Gastrocnemius medialis (tissue), 4 donors: ENCODE data around the gene TLK2. TPM values are rescaled to one million over a fixed set of nuclear protein-coding genes. Genes with fewer than 3 reads are reported as not detected.
"Not testable (repeated sequence)": the region's sequence is repeated elsewhere in the genome, so short reads cannot be mapped to it uniquely, and the experiment has no call there.

Experiments
- ATAC-seq, 2 donors: fragments of 150-250 bp; one replicate each; pipeline ENCODE4 v1.9.1; 2016
- DNase-seq, 2 donors: peaks; one replicate each; pipeline ENCODE4 v3.0.0-alpha.2; 2019
- H3K27ac ChIP-seq, 4 donors: fragments of 200-600 bp; sonication (generic); 1 replicate in 1 of 4; 2 replicates in 3 of 4; pipeline ENCODE4 v1.5.1; 2016 to 2018; ENCODE audit warnings: mild to moderate bottlenecking in 2 of 4, moderate library complexity in 1 of 4
- H3K27me3 ChIP-seq, 3 donors: fragments of 200-600 bp; sonication (generic) in 2 of 3; 1 replicate in 1 of 3; 2 replicates in 2 of 3; pipeline versions ENCODE4 v1.5.1 to v1.6.0; 2016 to 2019; ENCODE audit warnings: mild to moderate bottlenecking in 1 of 3, moderate library complexity in 1 of 3
- H3K36me3 ChIP-seq, 2 donors: fragments of 200-600 bp; sonication (generic) in 1 of 2; one replicate each; pipeline ENCODE4 v1.5.1; 2017 to 2018
- H3K4me1 ChIP-seq, 2 donors: fragments of 200-600 bp; sonication (generic) in 1 of 2; one replicate each; pipeline ENCODE4 v1.5.1; 2016 to 2017; ENCODE audit warnings: mild to moderate bottlenecking in 2 of 2
- H3K4me3 ChIP-seq, 4 donors: fragments of 200-600 bp; sonication (generic) in 3 of 4; 1 replicate in 1 of 4; 2 replicates in 3 of 4; pipeline ENCODE4 v1.5.1; 2016 to 2019; ENCODE audit warnings: mild to moderate bottlenecking in 2 of 4
- H3K9me3 ChIP-seq, 3 donors: fragments of 200-600 bp; sonication (generic) in 2 of 3; 1 replicate in 1 of 3; 2 replicates in 2 of 3; pipeline ENCODE4 v1.5.1; 2016 to 2019
- CTCF ChIP-seq, 5 experiments: fragments of 450-650 bp in 3 of 5; fragments of 200-600 bp in 2 of 5; sonication (generic) in 2 of 5; IDR thresholded peaks in 4 of 5; conservative IDR thresholded peaks in 1 of 5; 1 replicate in 4 of 5; 2 replicates in 1 of 5; pipeline ENCODE4 v1.5.1; 2016 to 2019; ENCODE audit warnings: antibody characterized with exemption in 5 of 5, mild to moderate bottlenecking in 3 of 5, moderate library complexity in 3 of 5
- POLR2A ChIP-seq, 2 donors: fragments of 450-650 bp; IDR thresholded peaks; one replicate each; pipeline ENCODE4 v1.6.1; 2017; ENCODE audit warnings: antibody characterized with exemption in 2 of 2, mild to moderate bottlenecking in 2 of 2, moderate library complexity in 2 of 2
- in situ Hi-C, 4 donors: fragments of 200-750 bp; cut with MboI; loops; one replicate each; pipeline versions ENCODE4 v1.15.0 to v1.8.0; 2017; ENCODE audit warnings: low sequenced_read_pairs in 4 of 4
- intact Hi-C: fragments of 100-400 bp; cut with DNase I; formaldehyde crosslinking; loops from one replicate; pipeline ENCODE4 v1.15.1; 2023; ENCODE audit warnings: low total_unique reads
- total RNA-seq, 4 donors: library from RNA; depleted of rRNA; stranded (reverse); fragments of >200 nt; gene quantifications; one replicate each; pipeline versions ENCODE4 v1.1.0 to v1.2.3, GENCODE V29; 2016

Gene TLK2
- total RNA-seq, 4 donors from 2014 or later = 28.7 to 51.1 (median 47.3) TPM

- no peak overlapping the region for H3K27ac ChIP-seq
- H3K4me3 ChIP-seq = no peak overlapping the region
- ATAC-seq (peak in 1 of 2 donors; percentile 36), DNase-seq (no peak)
- peaks cover 4 to 49% of the 10 kb centered on the region in 2 donors for H3K36me3 ChIP-seq
- in situ Hi-C loops (no loop called here), intact Hi-C loops (no loop called here)
- H3K27me3 ChIP-seq = no peaks in the 10 kb centered on the region
- peaks cover under 1 to 2% of the 10 kb centered on the region in 2 donors for H3K4me1 ChIP-seq
- H3K9me3 ChIP-seq = no peaks in the 10 kb centered on the region
- TF ChIP-seq CTCF (IDR thresholded peaks at IDR 0.05 in 4 of 5, conservative IDR thresholded peaks at IDR 0.05 in 1 of 5) (no peak), POLR2A (IDR thresholded peaks at IDR 0.05) (no peak)
These were observed 103.1 kb downstream of the TLK2 start for GRCh38 chr17:62581764-62582163.

GRCh38 chr17:62587554-62587953 lies 108.9 kb downstream of the TLK2 start:
- ATAC-seq = peak; percentile 96 to 98
- DNase-seq = peak; percentile 62 to 67
- peaks cover 0 to 33% of the 10 kb centered on the region in 2 donors for H3K36me3 ChIP-seq

GRCh38 chr17:62588109-62588508 lies 109.5 kb downstream of the TLK2 start:
- in situ Hi-C loops (no loop called here), intact Hi-C loops (no loop called here)
- Histone ChIP-seq H3K4me3 (no peak overlapping the region), H3K36me3 (peaks cover 0 to 30% of the 10 kb centered on the region in 2 donors), H3K27me3 (no peaks in the 10 kb centered on the region), H3K9me3 (no peaks in the 10 kb centered on the region), H3K27ac (peak overlapping the region; percentile 9 to 57 (median 28)), H3K4me1 (peaks cover 9 to 13% of the 10 kb centered on the region in 2 donors)
- no peak for TF ChIP-seq CTCF (IDR thresholded peaks at IDR 0.05 in 4 of 5, conservative IDR thresholded peaks at IDR 0.05 in 1 of 5)
- no peak for TF ChIP-seq POLR2A (IDR thresholded peaks at IDR 0.05)
- ATAC-seq = no peak
- DNase-seq = peak in 1 of 2 donors; percentile 31

More at GRCh38 chr17:62587554-62587953, 108.9 kb downstream of the TLK2 start:
- H3K4me1 ChIP-seq = peaks cover 9 to 13% of the 10 kb centered on the region in 2 donors
- intact Hi-C loops = no loop called here
- H3K9me3 ChIP-seq = no peaks in the 10 kb centered on the region
- H3K27me3 ChIP-seq = no peaks in the 10 kb centered on the region
- in situ Hi-C loops = no loop called here
- no peak for TF ChIP-seq CTCF (IDR thresholded peaks at IDR 0.05 in 4 of 5, conservative IDR thresholded peaks at IDR 0.05 in 1 of 5)
- H3K4me3 ChIP-seq = no peak overlapping the region
- peak overlapping the region; percentile 4 to 55 (median 22) for H3K27ac ChIP-seq

- Histone ChIP-seq H3K9me3 (no peaks in the 10 kb centered on the region), H3K36me3 (peaks cover 0 to 23% of the 10 kb centered on the region in 2 donors), H3K27ac (peak overlapping the region in 2 of 4 donors; percentile 27 to 42), H3K27me3 (no peaks in the 10 kb centered on the region), H3K4me1 (peaks cover 9 to 13% of the 10 kb centered on the region in 2 donors), H3K4me3 (no peak overlapping the region)
- TF ChIP-seq POLR2A (IDR thresholded peaks at IDR 0.05) (no peak), CTCF (IDR thresholded peaks at IDR 0.05 in 4 of 5, conservative IDR thresholded peaks at IDR 0.05 in 1 of 5) (no peak)
- DNase-seq (peak; percentile 17 to 62), ATAC-seq (peak; percentile 17 to 34)
- intact Hi-C loops = no loop called here
- in situ Hi-C loops = no loop called here
These were observed 112.7 kb downstream of the TLK2 start for GRCh38 chr17:62591333-62591732.

- peak in 1 of 2 donors; percentile 33 for DNase-seq
- H3K9me3 ChIP-seq, H3K27me3 ChIP-seq, H3K4me3 ChIP-seq, intact Hi-C loops, in situ Hi-C loops: not testable (repeated sequence)
- Histone ChIP-seq H3K27ac (peak overlapping the region in 2 of 4 donors; percentile 27 to 42), H3K36me3 (peaks cover 0 to 24% of the 10 kb centered on the region in 2 donors), H3K4me1 (peaks cover 8 to 11% of the 10 kb centered on the region in 2 donors)
- ATAC-seq = peak in 1 of 2 donors; percentile 20
These were observed 113.2 kb downstream of the TLK2 start for GRCh38 chr17:62591822-62592221.
